HG03103 (cell line): ENCODE results near the gene MAP2K1.
"Not testable (repeated sequence)": the region's sequence is repeated elsewhere in the genome, so short reads cannot be mapped to it uniquely, and the experiment has no call there.

Experiments used
- ATAC-seq: cut with Tn5 transposase; IDR thresholded peaks from one replicate; pipeline ENCODE4 v1.9.1; 2021; ENCODE audit warnings: low read depth; ENCODE audit not compliant: unreplicated experiment

The MAP2K1 gene

GRCh38 chr15:66422347-66422746, 35.6 kb downstream of the MAP2K1 start:
- no peak for ATAC-seq

GRCh38 chr15:66423149-66423548, 36.4 kb downstream of the MAP2K1 start:
- ATAC-seq, result no peak

DNA sequence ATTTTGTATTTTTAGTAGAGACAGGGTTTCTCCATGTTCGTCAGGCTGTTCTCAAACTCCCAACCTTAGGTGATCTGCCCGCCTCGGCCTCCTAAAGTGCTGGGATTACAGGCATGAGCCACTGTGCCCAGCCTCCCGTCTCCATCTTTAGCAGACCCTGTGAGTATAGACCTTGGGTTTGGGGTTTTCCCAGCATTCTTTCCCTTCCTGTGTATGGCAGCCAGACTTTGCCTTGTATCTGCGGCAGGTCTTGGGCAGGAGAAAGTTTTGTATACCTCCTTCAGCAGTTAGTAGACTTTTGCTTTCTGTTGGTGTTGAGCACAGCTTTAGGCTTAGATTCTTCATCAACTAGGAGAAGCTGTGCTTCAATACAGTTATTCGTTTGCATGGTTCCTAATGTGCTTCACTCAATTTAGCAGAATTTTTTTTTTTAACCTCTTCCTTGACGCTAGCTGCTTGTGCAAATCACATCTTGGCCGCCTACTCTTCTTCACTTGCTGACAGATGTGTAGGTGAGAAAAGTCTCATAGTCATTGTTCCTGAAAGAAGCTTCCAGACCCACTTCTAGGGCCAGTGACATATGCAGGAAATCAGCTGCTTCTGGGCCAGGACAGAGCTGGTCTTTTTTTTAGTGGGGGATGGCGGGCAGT, 38.4 kb downstream of the MAP2K1 start:
- ATAC-seq, result no peak

DNA sequence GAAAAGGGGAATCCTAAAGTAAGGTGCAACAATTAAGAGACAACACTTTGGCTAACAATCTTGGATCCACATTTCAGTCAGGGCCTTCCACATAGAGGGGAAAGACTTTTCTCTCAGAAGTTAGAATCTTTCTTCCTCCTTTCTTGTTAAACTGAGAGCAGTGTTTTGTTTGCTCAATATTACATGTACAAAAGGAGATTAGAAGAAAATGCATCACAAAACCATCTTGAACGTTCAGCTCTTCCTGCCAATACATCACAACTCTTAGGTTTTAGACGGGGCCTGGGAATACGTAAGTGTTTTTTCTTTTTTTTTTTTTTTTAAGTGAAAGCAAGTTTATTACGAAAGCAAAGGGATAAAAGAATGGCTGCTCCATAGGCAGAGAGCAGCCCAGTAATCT, 39.1 kb downstream of the MAP2K1 start:
- no peak for ATAC-seq

GRCh38 chr15:66429117-66429516, 42.4 kb downstream of the MAP2K1 start:
- no peak for ATAC-seq

DNA sequence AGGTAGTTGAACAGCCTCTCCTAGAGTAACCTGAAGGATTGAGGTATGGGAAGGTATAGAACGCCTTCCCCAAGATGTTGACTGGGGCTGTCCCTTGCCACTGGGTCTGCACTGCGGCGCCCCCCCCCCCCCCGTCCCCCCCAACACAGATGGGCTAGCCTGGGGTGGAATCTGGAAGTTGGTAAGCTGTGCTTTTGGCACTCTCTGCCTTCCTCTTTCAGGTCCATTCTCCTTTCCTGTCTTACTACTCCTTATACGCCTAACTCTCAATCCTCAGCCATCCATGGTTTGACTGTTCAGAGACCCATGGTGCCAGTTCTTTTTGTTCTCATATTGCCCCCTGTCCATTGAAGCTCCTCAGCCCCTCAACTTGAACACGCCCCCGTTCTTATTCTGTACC, 42.8 kb downstream of the MAP2K1 start:
- ATAC-seq, result no peak

DNA sequence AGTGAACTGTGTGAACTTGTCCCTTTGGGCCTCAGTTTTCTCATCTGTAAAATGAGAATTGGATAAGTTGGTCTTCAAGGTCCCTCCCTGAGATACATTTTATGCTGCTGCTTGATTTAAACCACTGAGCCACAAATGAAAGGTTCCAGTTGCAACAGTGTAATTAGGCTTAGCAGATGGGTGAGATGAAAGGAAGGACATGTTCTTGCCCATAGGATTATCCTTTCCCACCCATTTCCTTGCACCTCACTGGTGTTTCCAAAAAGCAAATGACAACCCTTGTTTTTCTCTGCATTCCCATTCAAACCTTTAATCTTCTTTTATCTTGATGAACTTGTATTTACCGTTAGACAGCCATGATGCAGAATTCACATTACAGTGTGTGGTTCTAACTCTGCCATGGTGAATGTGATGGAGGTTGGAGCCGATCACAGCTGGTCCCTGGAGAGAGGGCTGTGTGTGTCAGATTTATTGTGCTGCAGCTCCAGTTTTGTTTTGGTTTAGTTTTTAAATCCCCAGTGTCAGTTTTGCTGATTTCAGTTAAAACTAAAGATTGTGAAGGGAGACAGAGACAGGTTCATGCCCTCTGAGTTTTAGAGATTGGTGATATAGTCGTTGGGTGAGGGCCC, 44.0 kb downstream of the MAP2K1 start:
- ATAC-seq, result no peak

GRCh38 chr15:66433726-66434125, 47.0 kb downstream of the MAP2K1 start:
- no peak for ATAC-seq

DNA sequence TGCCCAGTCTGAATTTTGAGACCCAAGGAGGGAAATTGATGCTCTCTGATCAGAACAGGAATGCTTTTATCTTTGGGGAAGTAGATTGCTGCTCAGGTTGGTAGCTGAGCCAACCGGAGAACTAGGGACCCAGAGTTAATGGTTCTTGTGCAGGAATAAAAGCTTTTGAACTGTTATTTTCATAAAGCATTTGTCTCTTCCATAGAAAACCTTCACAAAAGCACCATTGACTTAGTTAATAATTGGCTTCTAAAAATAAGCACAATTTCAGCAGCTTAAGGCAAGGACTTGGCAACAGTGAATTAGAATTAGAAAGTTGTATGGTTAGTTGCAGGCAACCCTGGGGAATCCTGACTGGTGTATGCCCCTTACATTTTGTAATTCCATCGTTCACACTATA, 53.8 kb downstream of the MAP2K1 start:
- ATAC-seq, result no peak

DNA sequence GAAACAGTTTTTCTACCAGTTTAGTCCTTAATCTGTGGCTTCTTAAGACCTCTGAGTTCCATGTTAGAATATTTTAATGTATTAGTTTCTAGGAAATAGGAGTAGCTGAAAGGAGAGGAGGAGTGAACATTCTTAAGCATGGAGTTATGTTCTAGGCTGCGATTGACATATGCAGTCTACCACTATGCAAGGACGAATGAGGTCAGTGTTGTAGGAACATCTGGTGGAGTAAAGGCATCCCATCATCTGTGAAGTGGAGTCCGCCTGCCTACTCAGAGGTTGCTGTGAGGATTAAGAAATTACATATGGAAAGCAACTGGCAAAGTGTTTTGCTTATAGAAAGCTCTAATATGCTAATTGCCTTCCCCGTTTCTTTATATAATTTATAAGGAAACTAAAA, 65.7 kb downstream of the MAP2K1 start:
- ATAC-seq, result no peak

- ATAC-seq, result no peak
These were observed 66.4 kb downstream of the MAP2K1 start for GRCh38 chr15:66452971-66453580.

DNA sequence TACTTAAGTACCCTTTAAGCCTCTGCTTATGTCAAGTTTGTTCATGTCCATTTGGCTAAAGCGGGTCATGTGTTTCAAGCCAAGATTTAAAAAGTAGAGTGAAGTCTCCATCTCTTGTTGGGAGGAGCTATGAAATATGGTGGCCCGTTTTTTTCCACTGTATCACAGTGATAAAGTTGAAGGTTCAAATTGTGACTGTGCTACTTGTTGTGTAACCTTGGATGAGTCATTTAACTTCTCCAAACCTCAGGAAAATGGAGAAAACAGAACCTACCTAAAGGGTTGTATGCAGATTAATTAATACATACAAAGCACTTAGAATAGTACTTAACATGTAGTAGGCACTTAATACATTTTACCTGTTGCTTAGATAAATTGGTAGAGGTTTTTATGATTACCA, 67.4 kb downstream of the MAP2K1 start:
- ATAC-seq, result no peak

GRCh38 chr15:66456211-66456610, 69.5 kb downstream of the MAP2K1 start:
- no peak for ATAC-seq

DNA sequence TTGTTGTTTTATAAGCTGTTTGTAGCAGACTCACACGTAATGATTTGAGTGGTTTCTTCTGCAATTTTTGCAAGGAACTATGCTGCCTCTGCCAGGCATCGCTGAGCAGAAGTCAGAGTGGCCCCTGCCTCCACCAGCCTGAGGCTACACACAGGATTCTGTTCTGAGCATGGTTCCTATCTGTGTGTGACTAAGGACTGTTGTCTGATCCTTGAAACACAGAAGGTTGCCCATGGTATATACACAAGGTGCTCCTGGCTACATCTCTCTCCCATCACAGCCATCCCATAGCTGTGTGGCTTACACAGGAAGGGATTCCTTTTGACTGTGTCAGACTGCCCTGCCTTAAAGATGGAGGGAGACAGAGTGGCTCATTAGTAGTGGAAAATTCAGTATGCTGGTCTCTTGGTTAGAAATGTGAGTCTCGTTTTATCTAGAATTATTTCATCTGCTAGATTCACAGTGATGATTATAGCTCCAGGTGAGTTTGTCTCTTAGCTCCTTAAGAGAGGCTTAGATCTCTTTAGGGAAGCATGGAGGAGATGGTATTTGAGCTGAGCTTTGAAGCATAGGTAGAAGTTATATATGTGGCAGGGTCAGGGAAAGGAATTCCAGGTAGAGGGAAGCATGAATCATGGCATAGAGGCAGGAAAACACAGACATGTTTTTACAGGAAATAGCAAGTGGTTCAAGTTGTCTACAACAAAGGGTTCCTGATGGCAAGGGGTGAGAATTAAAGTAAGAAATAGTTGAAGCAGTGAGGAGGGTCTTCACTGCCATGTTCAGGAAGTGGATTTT, 73.3 kb downstream of the MAP2K1 start:
- ATAC-seq, result no peak

GRCh38 chr15:66461294-66461693, 74.6 kb downstream of the MAP2K1 start:
- not testable (repeated sequence) for ATAC-seq

GRCh38 chr15:66461917-66462316, 75.2 kb downstream of the MAP2K1 start:
- ATAC-seq, result no peak

DNA sequence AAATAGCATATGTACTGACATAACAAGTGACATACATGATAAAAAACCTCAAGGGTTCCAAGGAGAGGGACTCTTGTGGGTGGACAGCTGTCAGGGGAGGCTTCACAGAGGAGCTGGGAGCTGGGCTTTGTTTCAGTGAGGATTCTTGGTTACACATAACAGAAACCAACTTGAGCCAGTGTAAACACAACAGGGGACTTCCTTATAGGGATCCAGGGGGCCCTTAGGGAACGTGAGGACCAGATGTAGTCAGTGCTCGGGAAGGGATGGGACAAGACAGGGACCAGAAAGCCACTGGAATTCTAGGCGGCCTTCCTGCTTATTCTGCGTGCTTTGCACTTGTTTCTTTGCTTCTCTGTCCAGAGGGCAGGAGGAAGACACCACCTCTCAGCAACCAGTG, 75.9 kb downstream of the MAP2K1 start:
- no peak for ATAC-seq

GRCh38 chr15:66465294-66465693, 78.6 kb downstream of the MAP2K1 start:
- ATAC-seq, result not testable (repeated sequence)

- ATAC-seq, result not testable (repeated sequence)
These were observed 80.7 kb downstream of the MAP2K1 start for GRCh38 chr15:66467162-66468040.

- ATAC-seq, result not testable (repeated sequence)
These were observed 84.1 kb downstream of the MAP2K1 start for GRCh38 chr15:66470825-66471224.
